GM12865 (cell line): ENCODE measurements around the gene RHOV.

Experiments
- DNase-seq: peaks from one replicate; pipeline ENCODE4 v3.0.0; 2010; ENCODE audit warnings: low read depth
- H3K4me3 ChIP-seq: 2 replicates; pipeline ENCODE4 v1.5.1; 2011; ENCODE audit warnings: mild to moderate bottlenecking, low read depth, low read length, control low read depth
- CTCF ChIP-seq: IDR thresholded peaks from 2 replicates; pipeline ENCODE4 v1.5.1; 2011; ENCODE audit warnings: low read length, control low read depth, low read depth, inconsistent platforms; ENCODE audit not compliant: insufficient read depth; ENCODE audit errors: missing control alignments

The RHOV gene

GRCh38 chr15:40859206-40859851 is 14.7 kb downstream of the RHOV start:
- DNase-seq = peak; percentile 93
- no peak overlapping the region for H3K4me3 ChIP-seq
- TF ChIP-seq CTCF = peak; percentile 95

GRCh38 chr15:40858706-40859105 is 15.3 kb downstream of the RHOV start:
- no peak for TF ChIP-seq CTCF
- no peak for DNase-seq
- no peak overlapping the region for H3K4me3 ChIP-seq

GRCh38 chr15:40857601-40858341 is 16.3 kb downstream of the RHOV start:
- TF ChIP-seq CTCF = peak; percentile 98
- no peak overlapping the region for H3K4me3 ChIP-seq
- DNase-seq = peak; percentile 74

- H3K4me3 ChIP-seq = no peak overlapping the region
- TF ChIP-seq CTCF = no peak
- DNase-seq = no peak
Measured at GRCh38 chr15:40856746-40857145, 17.3 kb downstream of the RHOV start.

GRCh38 chr15:40855706-40856234 is 18.3 kb downstream of the RHOV start:
- no peak for TF ChIP-seq CTCF
- DNase-seq = no peak

GRCh38 chr15:40854161-40854560 is 19.9 kb downstream of the RHOV start:
- DNase-seq = no peak
- no peak for TF ChIP-seq CTCF
- H3K4me3 ChIP-seq = no peak overlapping the region

More at GRCh38 chr15:40855706-40856234, 18.3 kb downstream of the RHOV start:
- H3K4me3 ChIP-seq = no peak overlapping the region
